HG02623 (cell line): ENCODE results near the gene ARHGDIA.

ENCODE experiments used
- ATAC-seq: cut with Tn5 transposase; IDR thresholded peaks from one replicate; pipeline ENCODE4 v1.9.1; 2021; ENCODE audit warnings: moderate library complexity; ENCODE audit not compliant: unreplicated experiment

The ARHGDIA gene

GRCh38 chr17:81865733-81866439, 5.3 kb downstream of the ARHGDIA start:
- ATAC-seq = no peak

- ATAC-seq = no peak
Measured at GRCh38 chr17:81865358-81865732, 5.8 kb downstream of the ARHGDIA start.

- ATAC-seq = no peak
Measured at GRCh38 chr17:81863833-81864768, 7.0 kb downstream of the ARHGDIA start.

GRCh38 chr17:81863123-81863675, 7.9 kb downstream of the ARHGDIA start:
- no peak for ATAC-seq

- ATAC-seq = peak; percentile 70
Measured at GRCh38 chr17:81860756-81861568, 10.2 kb downstream of the ARHGDIA start.

- peak; percentile 73 for ATAC-seq
Measured at GRCh38 chr17:81859906-81860755, 11.0 kb downstream of the ARHGDIA start, which contains the start of gene P4HB. P4HB (minus strand) TSS chr17:81860535; CDS start chr17:81860471, 64 bp downstream.

GRCh38 chr17:81858967-81859905, 11.9 kb downstream of the ARHGDIA start:
- ATAC-seq = no peak

- no peak for ATAC-seq
Measured at GRCh38 chr17:81858170-81858966, 12.8 kb downstream of the ARHGDIA start.

GRCh38 chr17:81854974-81855774, 16.0 kb downstream of the ARHGDIA start:
- no peak for ATAC-seq

- ATAC-seq = no peak
Measured at GRCh38 chr17:81852237-81852636, 18.9 kb downstream of the ARHGDIA start.

GRCh38 chr17:81851423-81851822, 19.7 kb downstream of the ARHGDIA start:
- ATAC-seq = no peak

GRCh38 chr17:81849457-81849856, 21.7 kb downstream of the ARHGDIA start:
- ATAC-seq = no peak

- ATAC-seq = no peak
Measured at GRCh38 chr17:81846743-81847689, 24.1 kb downstream of the ARHGDIA start.

- ATAC-seq = no peak
Measured at GRCh38 chr17:81845881-81846742, 25.0 kb downstream of the ARHGDIA start.

- no peak for ATAC-seq
Measured at GRCh38 chr17:81845361-81845760, 25.8 kb downstream of the ARHGDIA start.
